ENCODE measurements around the gene FAM9C. TPM values are rescaled to one million over a fixed set of nuclear protein-coding genes. Genes with fewer than 3 reads are reported as not detected.
A peak's percentile ranks its signal among the peaks of the same experiment; 100 is the strongest.

Gene FAM9C
- total RNA-seq, 1 experiment from 2014 or later, result not detected

- Histone ChIP-seq H3K27ac (ENCODE audit: low read length) (peak overlapping the region; percentile 91), H3K4me3 (ENCODE audit: low read depth in 2 of 2, low read length in 2 of 2) (no peak overlapping the region), H3K4me1 (ENCODE audit: control insufficient read depth, insufficient read depth, low read length) (peaks cover 13% of the 10 kb centered on the region), H3K36me3 (ENCODE audit: control insufficient read depth, insufficient read depth, low read length) (no peaks in the 10 kb centered on the region), H3K27me3 (ENCODE audit: control insufficient read depth, insufficient read depth, low read length) (no peaks in the 10 kb centered on the region), H3K9me3 (ENCODE audit: control insufficient read depth, insufficient read depth, low read depth, low read length) (no peaks in the 10 kb centered on the region)
- intact Hi-C loops (cut with micrococcal nuclease; ENCODE audit: unreplicated experiment), result loop anchor here (10.0 kb wide), 1 partner anchor 106 kb away; no protein-coding TSS in a partner anchor
- DNase-seq (ENCODE audit: low read depth, low spot score) (no peak), ATAC-seq (peak; percentile 93)
- POLR2A ChIA-PET, result no interaction called here
- in situ Hi-C loops (cut with HindIII; ENCODE audit: low pct_unique_long_range_greater_than_20kb, low sequenced_read_pairs), result no loop called here
- no TSS peak for BruUV-seq (replicated peaks)
- CTCF ChIA-PET, result no interaction called here
- TF ChIP-seq TCF7L2 (IDR thresholded peaks at IDR 0.05; ENCODE audit: low read depth, low read length) (no peak), POLR2AphosphoS5 (IDR thresholded peaks at IDR 0.05; ENCODE audit: low read depth, low read length) (peak; percentile 57; the same call in 1 of the 2 replicates)
Measured at GRCh38 chrX:12988797-12989196, 55.6 kb downstream of the FAM9C start.

- BruUV-seq (replicated peaks), result no TSS peak
- intact Hi-C loops (cut with micrococcal nuclease; ENCODE audit: unreplicated experiment) (loop anchor here (10.0 kb wide), 1 partner anchor 107 kb away; no protein-coding TSS in a partner anchor), in situ Hi-C loops (cut with HindIII; ENCODE audit: low pct_unique_long_range_greater_than_20kb, low sequenced_read_pairs) (no loop called here)
- no peaks in the 10 kb centered on the region for H3K36me3 ChIP-seq (ENCODE audit: control insufficient read depth, insufficient read depth, low read length)
- no peaks in the 10 kb centered on the region for H3K9me3 ChIP-seq (ENCODE audit: control insufficient read depth, insufficient read depth, low read depth, low read length)
- ChIA-PET CTCF (no interaction called here), POLR2A (interaction anchor here (0.6 kb wide), 1 partner anchor 182 kb away, joined by 3 read pairs; no protein-coding TSS in a partner anchor)
- DNase-seq (ENCODE audit: low read depth, low spot score) (no peak), ATAC-seq (0 out of 2 replicates have a peak, but pooled peaks have one; percentile 14)
- H3K27me3 ChIP-seq (ENCODE audit: control insufficient read depth, insufficient read depth, low read length), result no peaks in the 10 kb centered on the region
- no peak overlapping the region for H3K4me3 ChIP-seq (ENCODE audit: low read depth in 2 of 2, low read length in 2 of 2)
- H3K4me1 ChIP-seq (ENCODE audit: control insufficient read depth, insufficient read depth, low read length), result peaks cover 13% of the 10 kb centered on the region
- no peak for TF ChIP-seq POLR2AphosphoS5 (IDR thresholded peaks at IDR 0.05; ENCODE audit: low read depth, low read length)
- TF ChIP-seq, protein P1, sequence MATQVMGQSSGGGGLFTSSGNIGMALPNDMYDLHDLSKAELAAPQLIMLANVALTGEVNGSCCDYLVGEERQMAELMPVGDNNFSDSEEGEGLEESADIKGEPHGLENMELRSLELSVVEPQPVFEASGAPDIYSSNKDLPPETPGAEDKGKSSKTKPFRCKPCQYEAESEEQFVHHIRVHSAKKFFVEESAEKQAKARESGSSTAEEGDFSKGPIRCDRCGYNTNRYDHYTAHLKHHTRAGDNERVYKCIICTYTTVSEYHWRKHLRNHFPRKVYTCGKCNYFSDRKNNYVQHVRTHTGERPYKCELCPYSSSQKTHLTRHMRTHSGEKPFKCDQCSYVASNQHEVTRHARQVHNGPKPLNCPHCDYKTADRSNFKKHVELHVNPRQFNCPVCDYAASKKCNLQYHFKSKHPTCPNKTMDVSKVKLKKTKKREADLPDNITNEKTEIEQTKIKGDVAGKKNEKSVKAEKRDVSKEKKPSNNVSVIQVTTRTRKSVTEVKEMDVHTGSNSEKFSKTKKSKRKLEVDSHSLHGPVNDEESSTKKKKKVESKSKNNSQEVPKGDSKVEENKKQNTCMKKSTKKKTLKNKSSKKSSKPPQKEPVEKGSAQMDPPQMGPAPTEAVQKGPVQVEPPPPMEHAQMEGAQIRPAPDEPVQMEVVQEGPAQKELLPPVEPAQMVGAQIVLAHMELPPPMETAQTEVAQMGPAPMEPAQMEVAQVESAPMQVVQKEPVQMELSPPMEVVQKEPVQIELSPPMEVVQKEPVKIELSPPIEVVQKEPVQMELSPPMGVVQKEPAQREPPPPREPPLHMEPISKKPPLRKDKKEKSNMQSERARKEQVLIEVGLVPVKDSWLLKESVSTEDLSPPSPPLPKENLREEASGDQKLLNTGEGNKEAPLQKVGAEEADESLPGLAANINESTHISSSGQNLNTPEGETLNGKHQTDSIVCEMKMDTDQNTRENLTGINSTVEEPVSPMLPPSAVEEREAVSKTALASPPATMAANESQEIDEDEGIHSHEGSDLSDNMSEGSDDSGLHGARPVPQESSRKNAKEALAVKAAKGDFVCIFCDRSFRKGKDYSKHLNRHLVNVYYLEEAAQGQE (IDR thresholded peaks at IDR 0.05; ENCODE audit: insufficient read depth in 1 of 2, low read depth in 2 of 2, low read length in 1 of 2), result no peak
- H3K27ac ChIP-seq (ENCODE audit: low read length), result peak overlapping the region; percentile 91
Measured at GRCh38 chrX:12987900-12988594, 56.4 kb downstream of the FAM9C start.

DNA sequence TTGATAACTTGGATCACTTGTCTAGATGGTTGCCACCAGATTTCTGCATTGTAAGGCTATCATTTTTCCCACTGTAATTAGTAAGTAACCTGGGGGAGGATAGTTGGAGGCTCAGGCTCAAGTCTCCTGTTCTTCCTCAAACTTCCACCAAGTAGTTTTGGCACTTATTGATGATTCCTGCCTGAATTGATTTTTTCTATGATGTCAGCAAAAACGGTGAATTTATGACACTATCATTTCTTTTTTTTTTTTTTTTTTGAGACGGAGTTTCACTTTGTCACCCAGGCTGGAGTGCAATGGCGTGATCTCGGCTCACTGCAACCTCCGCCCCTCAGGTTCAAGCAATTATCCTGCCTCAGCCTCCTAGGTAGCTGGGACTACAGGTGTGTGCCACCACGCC, 57.1 kb downstream of the FAM9C start:
- Histone ChIP-seq H3K4me3 (ENCODE audit: low read depth in 2 of 2, low read length in 2 of 2) (no peak overlapping the region), H3K9me3 (ENCODE audit: control insufficient read depth, insufficient read depth, low read depth, low read length) (no peaks in the 10 kb centered on the region), H3K36me3 (ENCODE audit: control insufficient read depth, insufficient read depth, low read length) (no peaks in the 10 kb centered on the region), H3K27ac (ENCODE audit: low read length) (peak overlapping the region; percentile 91), H3K27me3 (ENCODE audit: control insufficient read depth, insufficient read depth, low read length) (no peaks in the 10 kb centered on the region), H3K4me1 (ENCODE audit: control insufficient read depth, insufficient read depth, low read length) (peaks cover 13% of the 10 kb centered on the region)
- no peak for ATAC-seq
- CTCF ChIA-PET, result no interaction called here
- POLR2A ChIA-PET, result interaction anchor here (0.6 kb wide), 1 partner anchor 183 kb away, joined by 3 read pairs; no protein-coding TSS in a partner anchor
- TF ChIP-seq POLR2AphosphoS5 (IDR thresholded peaks at IDR 0.05; ENCODE audit: low read depth, low read length), result no peak
- TF ChIP-seq CTCF (IDR thresholded peaks at IDR 0.05), result no peak
- no peak for TF ChIP-seq TCF7L2 (IDR thresholded peaks at IDR 0.05; ENCODE audit: low read depth, low read length)
- TF ChIP-seq, protein P1 (IDR thresholded peaks at IDR 0.05; ENCODE audit: insufficient read depth in 1 of 2, low read depth in 2 of 2, low read length in 1 of 2), result no peak
- TF ChIP-seq SIN3A (IDR thresholded peaks at IDR 0.05; ENCODE audit: borderline replicate concordance, insufficient read depth, low read depth, low read length), result no peak
- intact Hi-C loops (cut with micrococcal nuclease; ENCODE audit: unreplicated experiment), result loop anchor here (10.0 kb wide), 1 partner anchor 107 kb away; no protein-coding TSS in a partner anchor
- DNase-seq (ENCODE audit: low read depth, low spot score), result no peak
- no TSS peak for BruUV-seq (replicated peaks)
- in situ Hi-C loops (cut with HindIII; ENCODE audit: low pct_unique_long_range_greater_than_20kb, low sequenced_read_pairs), result no loop called here
